Putamen (tissue), 1 donor: ENCODE results near the gene NAA10.
A peak's percentile ranks its signal among the peaks of the same experiment; 100 is the strongest.
"Not testable (repeated sequence)": the region's sequence is repeated elsewhere in the genome, so short reads cannot be mapped to it uniquely, and the experiment has no call there.

Experiments
- DNase-seq: peaks from one replicate; pipeline ENCODE4 v3.0.0-alpha.2; 2016; ENCODE audit warnings: low spot score

The NAA10 gene

GRCh38 chrX:153934762-153935325 is at the start of gene NAA10:
Gene NAA10, minus strand, starts transcription at chrX:153935037. Its CDS starts 133 bp downstream, at chrX:153934904.
- DNase-seq: peak; percentile 66

- no peak for DNase-seq
These were observed 48.5 kb upstream of the NAA10 start for GRCh38 chrX:153983321-153983801.

- DNase-seq: no peak
These were observed 47.1 kb upstream of the NAA10 start for GRCh38 chrX:153981771-153982533.

DNA sequence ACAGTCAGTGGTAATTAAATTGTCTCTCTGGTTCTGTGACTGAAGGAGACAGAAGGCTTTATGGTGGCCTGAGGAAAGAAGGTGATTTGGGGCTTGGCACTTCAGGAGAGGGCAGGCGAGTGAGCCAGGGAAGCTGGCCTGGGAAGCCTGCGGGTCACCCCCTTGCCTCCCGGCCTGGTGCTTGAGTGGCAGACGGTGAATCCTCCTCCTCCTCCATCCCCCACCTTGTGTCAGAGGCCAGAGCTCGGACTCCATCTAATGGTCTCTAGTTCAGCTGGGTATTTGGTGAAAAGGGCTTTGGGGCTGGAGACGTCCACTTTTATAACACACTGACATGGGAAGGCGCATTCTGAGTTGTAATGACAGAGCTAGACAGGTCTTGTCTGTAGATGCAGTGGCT is 46.4 kb upstream of the NAA10 start:
- DNase-seq: no peak

GRCh38 chrX:153980394-153980793 is 45.6 kb upstream of the NAA10 start:
- not testable (repeated sequence) for DNase-seq

DNA sequence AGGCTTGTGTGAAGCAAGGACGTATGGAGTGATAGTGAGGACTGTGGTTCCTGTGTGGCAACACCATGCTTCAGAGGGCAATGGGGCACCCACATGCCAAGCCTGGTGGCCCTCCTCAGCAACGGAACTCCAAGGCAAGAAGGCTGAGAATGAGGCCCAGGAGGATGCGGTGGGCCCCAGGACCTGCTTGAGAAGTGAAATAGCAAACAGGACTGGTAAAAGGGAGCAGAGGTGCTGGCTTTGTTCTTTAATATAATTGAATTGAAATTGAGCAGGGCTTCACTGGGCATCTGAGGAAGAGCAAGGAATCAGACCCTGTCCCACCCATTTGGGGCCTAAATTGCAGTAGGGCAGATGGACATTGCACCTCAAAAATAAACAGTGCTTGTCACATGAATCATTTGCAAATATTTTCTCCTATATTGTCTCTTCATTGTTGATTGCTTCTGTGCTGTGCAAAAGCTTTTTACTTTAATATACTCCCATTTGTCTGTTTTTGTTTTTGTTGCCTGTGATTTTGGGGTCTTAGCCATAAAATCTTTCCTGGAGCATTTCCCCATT is 40.0 kb upstream of the NAA10 start:
- no peak for DNase-seq

DNA sequence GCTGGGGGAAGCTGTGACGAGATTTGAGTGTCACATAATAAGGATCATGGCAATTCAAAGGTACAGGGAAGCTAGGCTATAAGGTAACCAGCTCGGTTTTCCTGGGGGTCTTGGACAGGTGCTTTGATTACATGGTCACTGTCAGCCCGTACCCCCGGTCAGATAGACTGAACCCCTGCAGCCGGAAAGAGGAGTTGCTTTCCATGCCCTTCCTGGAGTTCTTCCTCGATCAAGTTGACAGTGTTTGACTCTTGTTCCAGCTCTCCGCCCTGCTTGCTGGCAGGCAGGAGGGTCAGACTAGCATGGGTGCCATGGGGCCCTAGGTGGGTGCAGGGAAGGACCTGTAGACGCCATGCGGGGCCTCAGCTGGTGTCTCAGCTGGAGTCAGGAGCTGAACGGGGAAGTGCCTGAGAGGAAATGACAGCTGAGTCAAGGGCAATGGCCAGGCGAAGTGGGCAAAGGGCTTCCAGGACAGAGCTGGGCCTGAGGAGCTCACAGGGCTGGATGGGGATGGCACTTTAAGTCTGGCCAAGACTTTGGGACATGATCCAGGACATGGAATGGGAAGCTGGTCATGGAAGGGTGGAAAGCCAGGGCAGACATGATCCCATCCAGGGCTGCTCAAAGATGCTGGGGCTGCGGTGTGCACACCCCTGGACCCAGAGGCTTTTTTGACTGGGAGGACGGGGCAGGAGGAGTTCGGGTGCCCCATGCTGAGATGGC is 39.3 kb upstream of the NAA10 start:
- DNase-seq: no peak

GRCh38 chrX:153973127-153974002 is 38.5 kb upstream of the NAA10 start:
- no peak for DNase-seq

DNA sequence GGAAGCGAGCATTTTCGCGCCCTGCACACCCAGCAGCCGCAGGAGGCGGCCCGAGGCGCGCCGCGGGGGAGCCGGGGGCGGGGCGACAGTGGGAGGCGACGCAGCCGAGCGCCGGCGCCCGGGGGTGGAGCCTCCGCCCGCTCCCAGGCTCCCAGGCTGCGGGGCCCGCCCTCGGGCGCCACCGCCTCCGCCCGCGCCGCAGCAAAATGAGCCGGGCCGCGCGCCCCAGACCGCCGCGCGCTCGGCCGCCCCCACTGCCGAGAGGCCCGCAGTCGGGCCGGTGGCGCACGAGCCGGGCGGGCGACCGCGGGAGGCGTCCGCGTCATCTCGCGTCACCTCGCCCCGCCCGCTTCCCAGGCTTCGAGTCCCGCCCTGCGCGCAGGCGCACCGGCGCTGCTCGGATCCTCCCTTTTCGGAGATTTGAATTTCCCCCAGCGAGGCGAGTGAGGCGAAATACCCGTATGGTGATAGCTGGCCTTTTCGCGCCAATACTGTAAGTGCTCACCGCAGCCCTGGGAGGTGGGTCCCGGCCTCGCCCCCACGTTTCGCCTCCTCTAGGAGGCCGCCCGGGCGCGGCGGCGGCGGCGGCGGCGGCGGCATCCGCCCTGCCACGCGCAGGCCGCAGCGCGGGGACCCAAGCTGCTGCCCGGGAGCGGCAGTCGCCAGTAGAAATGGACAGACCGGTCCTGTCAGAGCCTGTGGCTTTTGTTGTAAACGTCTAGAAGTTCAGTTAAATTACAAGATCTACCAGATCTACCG is 37.7 kb upstream of the NAA10 start, which contains the start of gene TMEM187:
TSS of gene TMEM187 (plus strand) at position 387 of the 759 bp plus-strand sequence. CDS start 9,309 bp downstream, outside the sequence.
- peak; percentile 82 for DNase-seq

- peak; percentile 85 for DNase-seq
These were observed 36.9 kb upstream of the NAA10 start, which contains the start of gene HCFC1 for GRCh38 chrX:153971450-153972367. Gene HCFC1, minus strand, starts transcription at chrX:153971818. Its CDS starts 978 bp downstream, at chrX:153970840.

GRCh38 chrX:153971124-153971449 is 36.2 kb upstream of the NAA10 start:
- DNase-seq: peak; percentile 89

DNA sequence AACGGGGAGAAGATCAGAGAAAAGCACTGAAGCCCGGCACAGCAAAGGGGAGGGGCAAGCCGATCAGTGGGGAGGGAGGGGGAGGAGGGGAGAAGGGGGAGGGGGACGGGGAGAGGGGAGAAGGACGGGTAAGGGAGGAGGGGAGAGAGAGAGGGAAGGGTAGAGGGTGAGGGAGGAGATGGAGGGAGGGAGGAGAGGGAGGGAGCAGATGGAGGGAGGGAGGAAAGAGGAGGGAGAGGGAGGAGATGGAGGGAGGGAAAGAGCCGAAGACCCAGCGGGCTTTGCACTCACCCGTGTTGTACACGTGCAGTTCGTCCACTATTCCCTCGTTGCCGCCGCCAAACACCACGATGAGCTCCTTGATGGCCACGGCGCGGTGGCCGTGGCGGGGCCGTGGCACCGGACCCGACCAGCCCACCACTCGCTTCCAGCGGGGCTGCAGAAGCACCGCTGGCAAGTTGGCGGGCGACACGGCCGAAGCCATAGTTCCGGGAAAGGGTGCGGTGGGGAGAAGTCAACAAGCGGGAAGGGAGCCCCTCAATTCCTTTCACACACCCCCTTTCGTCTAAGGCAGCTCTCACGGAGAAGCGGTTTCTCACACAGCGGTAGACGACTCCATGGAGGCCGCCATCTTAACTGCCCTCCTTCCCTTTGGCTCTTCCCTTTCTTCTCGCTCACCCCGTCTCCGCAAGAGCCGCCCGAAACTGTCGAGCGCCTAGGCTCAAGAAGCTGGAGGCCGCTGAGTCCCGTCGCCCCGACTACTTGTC is 35.7 kb upstream of the NAA10 start:
- peak; percentile 77 for DNase-seq

DNA sequence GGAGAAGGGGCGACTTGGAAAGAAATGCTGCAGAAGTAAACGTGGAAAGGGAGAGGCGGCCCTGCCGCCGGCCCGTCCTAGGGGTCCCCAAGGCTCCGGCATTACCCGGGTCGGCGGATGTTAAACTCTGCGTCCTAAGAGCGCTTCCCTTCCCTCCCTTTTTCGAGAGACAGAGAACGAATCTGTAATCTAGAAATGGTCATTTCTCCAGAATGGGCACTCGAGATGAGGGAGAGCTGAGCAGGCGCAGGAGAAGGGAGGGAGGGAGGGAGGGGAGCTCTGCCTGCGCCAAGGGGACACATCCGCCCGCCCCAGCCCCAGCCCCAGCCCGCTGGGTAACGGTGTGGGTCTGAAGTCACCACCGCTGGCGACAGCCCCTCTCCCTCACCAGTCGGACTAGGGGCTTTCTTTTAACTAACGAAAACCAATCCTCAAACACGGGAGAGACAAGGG is 35.1 kb upstream of the NAA10 start:
- DNase-seq: peak; percentile 62

DNA sequence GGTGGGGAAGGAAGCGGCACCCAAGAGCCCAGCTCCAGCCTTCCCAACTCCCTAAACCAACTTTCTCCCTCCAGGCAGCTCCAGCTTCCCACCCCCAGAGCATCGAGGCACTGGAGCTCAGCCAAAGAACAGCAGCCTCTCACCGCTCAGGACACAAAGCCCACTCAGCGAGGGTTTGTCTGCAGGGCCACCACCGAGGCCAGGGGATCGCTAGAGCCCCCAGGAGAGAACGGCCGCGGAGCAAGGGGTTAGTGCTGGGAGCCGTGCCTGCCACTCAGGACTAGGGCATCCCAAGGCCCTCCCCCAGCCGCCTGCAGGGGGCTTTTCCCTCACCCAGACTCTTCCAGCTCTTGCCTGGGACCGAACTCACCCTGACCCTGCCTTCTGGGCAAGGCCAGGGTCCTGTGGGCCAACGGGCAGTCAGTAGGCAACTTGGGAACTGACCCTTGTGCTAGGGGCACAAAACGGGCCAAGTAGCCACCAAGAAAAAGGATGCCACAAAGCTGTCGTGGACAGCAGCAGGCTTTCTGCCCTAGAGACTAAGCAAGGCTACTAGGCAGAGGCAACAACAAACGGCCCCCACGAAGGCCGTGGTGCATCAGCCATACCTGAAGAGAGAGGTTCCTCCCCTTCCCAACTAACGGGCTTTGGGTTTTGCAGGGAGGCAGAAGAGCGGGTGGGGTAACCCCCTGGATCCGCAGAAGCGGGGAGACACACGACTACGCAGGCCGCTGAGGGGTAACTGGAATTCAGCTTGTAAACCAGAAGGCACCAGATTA is 34.5 kb upstream of the NAA10 start:
- DNase-seq: no peak

- no peak for DNase-seq
These were observed 33.9 kb upstream of the NAA10 start for GRCh38 chrX:153968754-153969124.

DNA sequence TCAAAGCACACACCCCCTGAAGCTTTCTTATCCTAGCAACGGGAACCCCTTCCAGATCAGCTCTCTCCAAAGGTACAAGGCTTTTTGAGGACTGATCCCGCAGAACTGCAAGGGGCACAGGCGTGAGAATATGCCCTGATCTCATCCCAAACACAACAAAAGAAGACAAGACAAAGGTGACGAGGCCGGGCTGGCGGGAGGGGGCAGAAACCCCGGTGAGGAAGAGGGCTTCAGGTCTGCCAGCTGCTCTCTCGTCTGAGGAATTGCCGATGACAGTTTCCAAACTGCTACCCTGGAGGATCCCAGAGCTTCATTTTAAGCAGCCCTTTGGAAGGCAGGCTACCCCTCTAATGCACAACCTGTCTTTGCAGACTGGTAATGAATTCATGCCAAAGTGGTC is 33.4 kb upstream of the NAA10 start:
- DNase-seq: no peak

DNA sequence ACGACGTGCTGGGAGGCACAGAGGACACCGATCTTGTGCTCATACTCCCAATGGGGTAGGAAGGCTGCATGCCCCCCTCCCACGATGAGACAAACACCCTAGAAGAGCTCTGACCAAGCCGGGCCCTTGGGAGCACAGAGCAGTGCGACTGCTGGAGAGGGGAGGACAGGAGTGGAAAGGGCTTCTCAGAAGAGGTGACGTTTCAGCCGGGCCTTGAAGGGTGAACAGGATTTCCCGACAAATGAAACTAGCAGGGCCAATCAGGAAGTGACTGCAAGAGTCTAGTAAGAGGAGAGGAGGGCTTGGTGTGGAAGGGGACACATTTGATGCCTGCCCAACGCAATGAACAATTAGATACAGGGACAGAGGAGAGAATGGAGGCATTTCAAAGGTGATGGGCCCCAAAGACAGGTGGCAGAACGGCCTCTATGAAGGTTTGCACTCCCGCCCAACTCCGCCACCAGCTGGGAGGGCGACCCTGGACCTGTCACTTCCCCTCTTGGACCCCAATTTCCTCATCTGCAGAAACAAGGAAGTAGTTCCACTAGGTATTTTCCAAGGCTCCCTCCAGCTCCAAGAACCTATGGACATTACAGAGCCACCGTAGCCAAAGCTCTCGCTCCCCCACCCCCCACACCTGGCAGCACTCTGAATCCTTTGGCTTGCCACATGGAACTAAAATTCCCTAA is 32.8 kb upstream of the NAA10 start:
- no peak for DNase-seq
